HG03108 (cell line): Measurements from ENCODE around the gene BIN1.
"Not testable (repeated sequence)": the region's sequence is repeated elsewhere in the genome, so short reads cannot be mapped to it uniquely, and the experiment has no call there.

Source experiments
- ATAC-seq: cut with Tn5 transposase; IDR thresholded peaks from one replicate; pipeline ENCODE4 v1.9.1; 2021; ENCODE audit warnings: moderate library complexity; ENCODE audit not compliant: unreplicated experiment

Gene BIN1

DNA sequence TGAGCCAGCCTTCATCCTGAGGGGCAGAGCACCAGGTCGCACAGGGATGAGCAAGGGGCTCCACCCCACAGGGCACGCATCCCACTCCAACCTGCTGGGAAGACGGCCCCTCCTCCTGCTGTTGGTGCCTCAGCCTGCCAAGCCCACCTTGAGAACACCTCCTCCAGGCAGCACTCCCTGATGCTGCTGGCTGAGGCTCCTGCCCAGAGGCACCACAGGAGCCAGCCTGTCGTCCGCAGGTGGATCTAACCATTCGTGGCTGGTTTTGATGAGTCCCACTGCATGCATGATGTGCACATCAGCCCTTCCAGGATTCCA lies 58.4 kb downstream of the BIN1 start:
- ATAC-seq, result no peak

DNA sequence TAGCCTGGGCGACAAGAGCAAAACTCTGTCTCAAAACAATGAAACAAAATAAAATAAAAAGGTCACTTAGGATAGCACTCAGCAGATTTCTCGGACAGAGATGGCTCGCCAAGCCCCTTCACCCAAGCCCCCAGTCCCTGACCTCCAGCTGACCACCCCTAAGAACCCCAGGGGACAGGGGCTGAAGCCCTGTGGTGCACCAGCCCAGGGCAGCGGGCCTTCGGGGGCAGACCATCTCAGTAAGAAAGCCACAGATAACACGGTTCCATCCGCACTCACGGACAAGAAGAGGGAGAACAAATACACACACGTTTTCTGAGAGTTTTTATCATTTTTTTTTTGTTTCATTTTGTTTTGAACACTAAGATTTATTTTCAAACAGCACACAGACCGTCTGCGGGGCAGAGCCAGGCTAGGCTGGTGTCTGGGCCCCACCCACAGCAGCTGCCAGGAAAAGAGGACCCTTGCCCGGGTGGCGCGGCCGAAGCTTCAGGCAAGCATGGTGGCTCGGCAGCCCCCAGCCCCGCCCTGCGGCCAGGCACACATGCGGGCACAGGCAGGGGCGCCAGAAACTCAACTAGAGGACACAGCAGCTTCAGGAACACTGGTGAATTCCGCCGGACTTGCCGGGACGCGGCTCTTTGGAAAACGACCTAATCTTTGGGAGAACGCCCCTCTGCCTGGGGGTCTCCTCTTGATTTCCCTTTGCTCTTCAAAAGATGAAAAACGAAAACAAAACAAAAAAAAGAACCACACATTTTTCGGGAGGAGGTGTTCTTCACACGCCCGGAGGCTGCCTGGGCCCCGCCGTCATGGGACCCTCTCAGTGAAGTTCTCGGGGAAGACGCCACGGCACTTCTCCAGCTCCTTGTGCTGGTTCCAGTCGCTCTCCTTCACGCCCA lies 59.0 kb downstream of the BIN1 start:
- ATAC-seq, result no peak

DNA sequence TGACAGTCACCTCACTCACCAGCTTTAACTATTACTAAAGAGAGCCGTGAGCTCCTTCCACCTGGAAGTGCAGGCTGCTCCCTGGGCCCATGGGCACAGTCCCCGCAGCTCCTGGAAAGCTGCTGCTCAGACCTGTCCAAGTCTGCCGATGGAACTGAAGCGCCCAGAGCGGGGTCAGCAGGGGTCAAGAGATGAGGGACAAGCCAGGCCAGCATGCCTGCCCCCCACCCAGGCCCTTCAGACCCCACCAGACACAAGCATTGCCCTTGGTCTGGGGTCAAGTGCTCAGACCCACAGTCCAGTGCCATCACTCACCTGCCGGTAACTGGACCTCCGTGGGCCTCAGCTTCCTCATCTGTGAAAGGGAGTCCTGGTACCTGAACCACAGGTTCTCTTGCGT lies 59.9 kb downstream of the BIN1 start:
- no peak for ATAC-seq

DNA sequence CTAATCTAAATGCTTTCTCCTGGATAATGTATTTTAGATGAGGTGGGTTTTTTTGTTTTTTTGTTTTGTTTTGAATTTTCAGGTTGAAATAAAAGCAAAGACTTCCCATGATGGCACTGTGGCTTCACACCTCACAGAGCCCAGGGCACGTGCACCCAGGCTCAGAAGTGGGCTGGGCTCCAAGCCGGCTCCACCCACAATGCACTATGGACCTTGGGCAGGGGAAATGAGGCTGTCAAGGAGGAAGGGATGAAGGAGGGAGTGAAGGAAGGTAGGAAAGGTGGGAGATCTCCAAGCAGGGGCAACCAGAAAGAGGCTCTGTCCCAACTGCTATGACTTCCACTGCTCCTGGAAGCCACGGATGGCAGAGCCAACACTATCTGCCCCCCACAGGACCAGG lies 60.4 kb downstream of the BIN1 start:
- ATAC-seq, result no peak

DNA sequence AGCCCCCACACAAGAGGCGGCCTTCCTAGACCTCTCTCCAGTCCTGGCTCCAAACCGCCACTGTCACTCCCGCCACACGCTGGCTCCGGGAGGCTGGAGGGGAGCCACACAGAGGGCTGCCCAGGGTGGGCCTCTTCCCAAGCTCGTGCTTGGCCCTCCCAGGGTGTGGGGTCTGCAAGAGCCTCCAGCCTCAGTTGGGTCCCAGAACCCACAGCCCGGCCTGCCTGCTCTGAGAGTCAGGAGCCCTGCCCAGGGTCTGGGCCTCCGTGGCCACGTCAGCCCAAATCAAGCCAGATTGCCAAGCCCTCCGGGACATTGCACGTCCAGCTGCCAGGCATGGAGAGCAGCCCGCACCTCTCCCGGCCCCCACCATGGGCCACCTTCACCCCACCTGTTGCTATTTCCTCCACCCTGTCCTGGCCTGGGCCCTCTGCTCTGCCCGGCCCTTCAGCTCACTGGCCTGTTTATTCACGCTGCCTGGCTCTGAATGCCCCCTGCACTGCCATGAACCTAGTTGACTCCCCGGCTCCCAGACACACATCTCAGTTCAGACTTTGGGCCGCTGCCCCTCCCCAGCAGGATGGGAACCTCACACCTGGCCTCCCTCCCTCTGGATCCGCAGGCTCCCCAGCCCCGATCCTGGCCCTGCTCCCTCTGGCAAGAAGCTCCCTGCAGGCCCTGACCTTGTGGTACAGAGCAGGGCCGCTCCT lies 61.0 kb downstream of the BIN1 start:
- no peak for ATAC-seq

DNA sequence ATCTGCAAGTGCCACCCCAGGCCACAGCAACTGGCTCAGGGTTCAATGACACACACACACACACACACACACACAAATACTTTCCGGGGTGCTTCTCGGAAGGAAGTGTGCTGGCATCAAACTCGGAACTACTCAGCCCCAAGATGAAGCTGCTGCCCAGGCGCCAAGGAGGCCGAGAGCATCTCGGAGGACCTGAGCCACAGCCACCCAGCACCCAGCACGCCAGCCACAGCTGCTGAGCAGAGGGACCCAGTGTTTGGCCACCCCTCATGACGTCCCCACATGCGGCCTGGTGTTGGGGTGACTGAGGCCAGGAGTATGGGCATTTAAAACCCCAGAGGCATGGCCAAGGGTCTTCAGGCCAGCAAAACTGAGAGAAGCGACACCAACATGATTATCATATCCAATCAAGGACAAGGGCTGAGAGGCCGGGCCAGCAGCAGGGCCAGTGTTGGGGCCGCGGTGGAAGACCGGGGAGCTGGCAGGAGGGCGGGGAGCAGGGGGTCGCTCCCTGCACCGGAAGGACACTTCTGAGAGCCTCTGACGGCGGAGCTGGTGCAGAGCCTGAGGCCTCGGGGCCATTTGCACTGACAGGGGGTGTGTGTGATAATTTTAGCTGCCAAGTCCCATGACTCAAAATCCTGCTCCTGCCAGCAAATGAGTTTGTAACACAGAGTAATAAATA lies 61.8 kb downstream of the BIN1 start:
- no peak for ATAC-seq

DNA sequence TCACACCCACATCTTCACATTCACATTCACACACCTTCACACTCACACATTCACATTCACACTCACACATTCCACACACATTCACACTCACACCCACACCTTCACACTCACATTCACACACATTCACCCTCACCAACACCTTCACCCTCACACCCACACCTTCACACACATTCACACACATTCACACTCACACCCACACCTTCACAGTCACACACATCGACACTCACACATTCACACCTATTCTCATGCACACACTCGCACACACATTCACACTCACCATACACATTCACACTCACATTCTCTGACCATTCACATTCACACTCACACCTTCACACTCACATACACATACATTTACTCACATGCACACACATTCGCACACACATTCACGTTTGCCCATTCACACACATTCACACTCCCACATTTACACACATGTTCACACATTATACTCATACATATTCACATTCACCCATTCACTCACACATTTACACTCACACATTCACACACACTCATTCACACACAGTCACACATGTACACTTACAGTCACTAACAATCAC lies 62.7 kb downstream of the BIN1 start:
- ATAC-seq, result no peak

DNA sequence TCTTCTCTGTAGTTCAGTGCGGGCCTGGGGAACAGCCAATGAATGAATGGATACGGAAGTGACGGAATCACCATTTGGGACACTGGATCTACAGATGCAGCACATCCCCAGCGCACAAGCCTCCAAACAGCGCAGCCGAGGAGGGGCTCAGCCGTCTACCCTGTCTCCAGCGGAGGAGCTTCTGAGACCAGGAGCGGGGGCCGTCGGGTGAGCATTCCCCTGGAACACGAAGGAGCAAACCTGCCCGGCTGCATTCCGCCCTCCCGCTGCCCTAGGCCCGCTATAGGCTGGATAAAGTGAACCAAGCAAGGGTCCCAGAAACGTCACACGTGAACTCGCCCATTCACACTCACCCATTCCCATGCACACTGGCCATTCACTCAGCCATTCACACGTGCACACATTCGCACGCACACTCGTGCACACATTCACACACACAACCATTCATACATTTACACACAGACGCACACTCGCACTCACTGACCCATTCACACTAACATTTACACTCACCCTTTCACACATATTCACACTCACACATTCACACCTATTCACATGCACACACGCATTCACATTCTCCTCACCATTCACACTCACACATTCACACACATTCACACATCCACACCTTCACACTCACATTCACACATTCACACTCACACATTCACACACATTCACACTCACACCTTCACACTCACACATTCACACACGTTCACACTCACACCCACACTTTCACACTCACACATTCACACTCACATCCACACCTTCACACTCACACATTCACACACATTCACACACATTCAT lies 63.4 kb downstream of the BIN1 start:
- ATAC-seq, result no peak

DNA sequence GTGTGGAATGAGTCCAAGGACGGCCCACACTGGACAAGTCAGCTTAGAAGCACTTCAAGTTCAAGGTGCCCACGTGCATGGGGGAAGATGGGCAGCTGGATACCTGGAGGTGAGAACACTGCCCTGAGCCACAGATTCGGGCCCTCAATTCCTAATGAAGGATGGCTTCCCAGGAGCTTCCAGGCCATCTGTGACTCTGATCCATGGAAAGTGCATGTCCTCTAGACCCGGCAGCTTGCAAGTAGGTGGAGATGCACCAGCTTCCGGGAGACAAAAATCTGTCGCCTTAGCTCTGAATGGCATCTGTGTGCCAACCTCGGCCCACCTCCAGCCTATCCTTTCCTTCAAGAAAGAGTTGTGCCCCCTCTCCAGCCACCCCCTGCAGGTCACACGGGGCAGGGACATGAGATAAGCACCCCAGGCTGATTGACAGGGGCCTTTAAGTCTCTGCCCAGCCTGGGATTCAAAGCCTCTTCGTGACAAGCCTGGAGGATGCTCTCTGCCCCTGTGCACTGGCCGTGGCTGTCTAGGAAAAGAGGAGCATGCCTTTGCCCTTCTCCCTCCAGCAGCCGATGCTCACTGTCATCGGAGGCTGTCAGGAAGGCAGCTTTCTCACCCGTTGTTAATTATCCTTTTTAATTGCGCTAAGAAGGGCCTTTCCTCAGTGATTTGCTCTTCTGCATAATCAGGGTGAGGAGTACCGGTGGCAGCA lies 65.5 kb downstream of the BIN1 start:
- no peak for ATAC-seq

DNA sequence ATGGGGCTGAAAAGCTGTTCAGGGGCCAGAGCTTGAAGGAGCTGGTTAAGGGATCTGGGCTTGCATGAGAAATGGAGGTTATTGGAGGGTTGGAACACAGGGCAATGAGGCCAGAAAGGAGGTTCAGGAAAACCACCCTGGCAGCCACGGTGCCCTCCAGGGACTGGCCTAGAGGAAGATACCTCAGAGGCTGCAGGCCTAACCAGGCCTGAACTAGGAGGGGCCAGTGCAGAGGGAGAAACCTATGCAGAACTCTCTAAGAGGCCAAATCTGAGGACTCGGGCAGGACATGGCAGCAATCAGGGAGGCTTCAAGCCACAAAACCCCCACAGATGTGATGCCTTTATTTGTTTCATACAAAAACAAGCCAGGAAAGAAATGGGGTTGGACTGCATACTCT lies 66.8 kb downstream of the BIN1 start:
- no peak for ATAC-seq

DNA sequence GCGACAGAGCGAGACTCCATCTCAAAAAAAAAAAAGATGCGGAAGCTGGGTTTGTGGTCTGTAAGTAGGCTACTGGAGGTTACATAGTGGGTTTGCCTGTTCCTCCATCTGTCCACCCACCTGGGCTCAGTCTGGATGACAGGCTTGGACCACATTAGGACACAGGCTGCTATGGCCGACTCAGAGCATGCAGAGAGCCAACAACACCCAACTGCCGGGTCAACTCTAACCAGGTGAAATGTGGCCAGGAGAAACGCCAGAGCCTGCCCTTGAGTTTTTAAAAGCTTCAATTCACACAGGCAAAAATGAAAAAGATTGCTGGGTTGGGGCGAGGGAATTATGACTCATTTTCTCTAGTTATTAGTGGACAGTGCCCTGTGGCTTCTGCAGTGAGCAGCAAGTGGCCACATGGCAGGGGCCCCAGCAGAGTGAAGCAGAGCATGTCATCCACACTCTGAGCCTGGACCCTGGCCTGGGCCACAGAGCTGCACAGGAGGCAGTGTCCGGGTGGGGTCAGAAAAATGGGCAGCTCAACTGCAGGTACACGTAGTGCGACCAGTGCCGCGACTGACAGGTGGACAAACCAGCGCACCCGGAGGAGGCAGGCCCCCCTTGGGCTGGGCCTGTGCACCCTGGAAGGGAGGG lies 67.4 kb downstream of the BIN1 start:
- peak; percentile 44 for ATAC-seq

DNA sequence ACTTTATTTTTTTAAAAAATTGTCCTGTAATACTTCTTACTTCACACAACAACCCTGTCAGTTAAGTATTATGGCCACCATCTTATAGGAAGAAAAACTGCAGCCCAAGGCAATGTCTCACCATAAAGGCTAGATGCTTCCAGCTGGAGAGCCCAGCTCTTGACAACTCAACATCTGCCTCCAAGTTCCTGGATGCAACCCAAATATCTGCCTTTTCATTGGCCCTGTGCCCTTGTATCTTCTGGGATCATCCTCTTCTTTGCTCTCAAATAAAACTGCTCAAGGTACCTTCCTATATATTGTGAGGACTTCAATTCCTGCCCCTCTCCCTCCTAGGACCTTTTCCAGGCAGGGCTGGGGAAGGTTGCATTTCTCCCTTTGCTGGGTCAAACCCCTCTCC lies 69.5 kb downstream of the BIN1 start:
- no peak for ATAC-seq

DNA sequence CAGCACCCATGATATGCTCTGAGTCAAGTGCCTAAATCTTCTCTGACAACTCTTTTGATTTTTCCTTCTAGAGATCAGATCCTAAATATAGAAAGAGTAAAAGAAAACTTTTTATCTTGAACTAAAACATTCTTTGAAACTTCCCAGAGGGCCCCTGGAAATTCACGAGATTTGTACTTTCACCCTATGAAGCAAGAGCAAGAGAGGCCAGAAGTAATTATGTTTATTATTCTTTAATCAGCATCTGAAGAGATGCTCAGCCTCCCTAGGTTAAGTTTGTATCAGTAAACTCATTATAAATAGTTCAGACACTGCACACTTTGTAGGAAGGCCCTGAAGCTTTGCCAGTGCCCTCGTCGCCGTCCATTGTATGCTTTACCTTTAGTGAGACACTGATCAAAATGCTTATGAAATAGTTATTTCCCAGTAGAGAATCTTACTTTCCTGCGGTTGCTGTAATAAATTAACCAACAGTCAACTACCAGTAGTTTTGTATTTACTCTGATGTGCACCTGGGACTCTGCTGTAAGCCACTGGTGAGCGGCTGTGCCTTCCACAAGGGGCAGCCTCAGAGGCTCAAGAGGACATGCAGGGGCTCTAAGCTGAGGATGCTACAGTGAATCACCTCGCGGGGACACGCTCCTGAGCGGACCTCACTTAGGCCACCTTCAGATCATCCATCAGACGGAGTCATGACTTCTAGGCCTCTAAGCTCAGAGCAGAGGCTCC lies 71.9 kb downstream of the BIN1 start:
- ATAC-seq, result peak; percentile 72

DNA sequence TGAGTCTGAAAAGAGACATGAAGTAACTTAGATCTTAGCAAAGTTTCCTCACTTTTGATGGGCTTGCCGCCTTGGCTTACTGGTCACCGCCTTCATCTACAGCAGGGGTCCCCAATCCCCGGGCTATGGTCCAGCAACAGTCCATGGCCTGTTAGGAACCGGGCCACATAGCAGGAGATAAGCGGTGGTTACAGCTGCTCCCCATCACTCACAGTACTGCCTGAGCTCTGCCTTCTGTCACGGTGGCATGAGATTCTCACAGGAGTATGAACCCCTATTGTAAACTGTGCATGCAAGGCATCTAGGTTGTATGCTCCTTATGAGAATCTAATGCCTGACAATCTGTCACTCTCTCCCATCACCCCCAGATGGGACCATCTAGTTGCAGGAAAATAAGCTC lies 72.9 kb downstream of the BIN1 start:
- no peak for ATAC-seq

DNA sequence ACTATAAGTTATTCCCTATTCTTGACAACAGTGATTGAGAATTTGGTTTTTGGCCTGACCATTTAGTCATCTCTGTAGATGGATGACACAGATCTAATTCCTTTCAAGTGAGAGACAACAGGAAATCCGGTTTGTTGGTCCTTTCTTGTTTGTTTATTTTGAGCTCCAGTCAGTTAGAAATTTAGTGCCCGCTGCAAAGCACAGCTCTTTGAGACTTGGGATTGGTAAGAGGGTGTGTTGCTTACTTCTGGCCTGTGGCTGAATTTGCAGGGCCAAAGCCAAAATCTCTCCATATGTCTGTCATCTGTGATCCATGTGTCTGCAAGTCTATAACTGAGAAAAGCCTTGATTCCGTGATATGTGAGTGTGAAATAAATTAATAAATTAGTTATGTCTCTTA lies 74.3 kb downstream of the BIN1 start:
- no peak for ATAC-seq

DNA sequence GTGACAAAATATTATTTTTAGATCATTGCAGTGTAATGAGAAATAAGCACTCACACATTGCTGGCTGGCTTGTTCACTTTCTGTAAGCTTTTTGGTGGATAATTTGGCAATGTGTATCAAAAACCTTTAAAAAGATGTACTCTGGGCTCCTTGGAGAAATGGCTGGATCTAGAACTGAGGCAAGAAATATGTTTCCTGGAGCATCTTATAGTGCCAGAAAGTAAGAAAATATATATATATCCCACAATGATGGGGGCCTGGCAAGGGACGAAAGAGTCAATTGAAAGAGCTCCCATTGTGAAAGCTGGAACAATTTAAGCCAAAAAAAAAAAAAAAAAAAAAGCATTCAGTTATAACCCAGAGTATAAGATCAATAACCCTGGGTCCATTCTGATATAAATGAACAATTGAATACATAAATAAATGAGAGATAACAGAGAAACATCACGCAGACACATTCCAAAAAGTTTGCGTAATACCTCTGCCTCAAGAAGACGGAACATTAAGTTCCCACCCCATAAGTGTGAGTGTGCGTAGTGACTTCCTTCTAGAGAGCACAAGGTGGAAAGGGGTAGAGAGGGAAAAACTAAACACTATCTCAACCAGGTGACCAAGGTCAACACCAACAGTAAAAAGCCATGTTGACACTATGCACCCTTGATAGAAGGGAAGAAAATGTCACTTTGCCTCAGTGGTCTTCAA lies 77.5 kb downstream of the BIN1 start:
- ATAC-seq, result no peak

DNA sequence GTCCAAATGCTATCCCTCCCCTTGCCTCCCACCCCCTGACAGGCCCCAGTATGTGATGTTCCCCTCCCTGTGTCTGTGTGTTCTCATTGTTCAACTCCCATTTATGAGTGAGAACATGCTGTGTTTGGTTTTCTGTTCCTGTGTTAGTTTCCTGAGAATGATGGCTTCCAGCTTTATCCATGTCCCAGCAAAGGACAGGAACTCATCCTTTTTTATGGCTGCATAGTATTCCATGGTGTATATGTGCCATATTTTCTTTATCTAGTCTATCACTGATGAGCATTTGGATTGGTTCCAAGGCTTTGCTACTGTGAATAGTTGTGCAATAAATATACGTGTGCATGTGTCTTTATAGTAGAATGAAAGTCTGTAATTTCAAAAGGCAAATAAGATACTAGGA lies 78.2 kb downstream of the BIN1 start:
- ATAC-seq, result not testable (repeated sequence)

DNA sequence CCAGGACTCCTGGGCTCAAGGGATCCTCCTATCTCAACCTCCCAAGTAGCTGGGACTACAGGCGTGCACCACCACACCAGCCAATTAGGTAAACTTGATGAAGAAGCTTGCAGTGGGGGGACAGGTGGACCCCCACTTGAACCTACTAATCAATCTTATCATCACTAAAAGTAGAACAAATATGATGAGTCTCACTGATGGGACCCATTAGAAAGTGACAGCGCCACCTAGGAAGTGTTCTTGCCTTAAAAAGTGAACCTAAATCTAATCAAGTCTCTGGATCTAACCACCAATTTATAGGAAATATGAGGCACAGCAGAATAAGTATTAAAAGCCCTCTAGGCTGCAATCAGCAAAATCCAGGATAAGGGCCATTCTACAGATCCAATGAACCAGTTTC lies 79.2 kb downstream of the BIN1 start:
- ATAC-seq, result no peak
